PC-3 (cell line): ENCODE results near the gene TRPM2. TPM values are rescaled to one million over a fixed set of nuclear protein-coding genes. Genes with fewer than 3 reads are reported as not detected.
A peak's percentile ranks its signal among the peaks of the same experiment; 100 is the strongest.

Experiments
- ATAC-seq: fragments of 200-7000 bp; cut with Tn5 transposase; 2 replicates; pipeline ENCODE4 v1.9.1; 2020; ENCODE audit warnings: mild to moderate bottlenecking, moderate library complexity
- BruUV-seq: library from RNA; stranded (reverse); fragments of 400-500 nt; replicated peaks from 2 replicates; lab custom pipeline; 2021; lab: Mats Ljungman, UMichigan
- CTCF ChIA-PET: fragments of 300-600 bp; sonication (Branson Sonifier 250); formaldehyde crosslinking; loops from one replicate; lab custom pipeline; 2022; ENCODE audit warnings: antibody characterized with exemption; lab: Charles Lee
- POLR2A ChIA-PET: fragments of 300-600 bp; sonication (Branson Sonifier 250); formaldehyde crosslinking; loops from one replicate; lab custom pipeline; 2022; ENCODE audit warnings: antibody characterized with exemption; ENCODE audit not compliant: unreplicated experiment; lab: Charles Lee
- DNase-seq: peaks from one replicate; pipeline ENCODE4 v3.0.0-alpha.2; 2015
- H2AFZ ChIP-seq: fragments of 300-600 bp; sonication (generic); 2 replicates; pipeline ENCODE4 v1.6.0; 2016; ENCODE audit warnings: antibody characterized with exemption, low read length
- H3F3A ChIP-seq: fragments of 300-600 bp; sonication (generic); one replicate; pipeline ENCODE4 v1.6.0; 2017; ENCODE audit warnings: antibody characterized with exemption, low read length, control low read depth, mild to moderate bottlenecking; ENCODE audit not compliant: unreplicated experiment
- H3K27ac ChIP-seq: fragments of 300-600 bp; sonication (generic); 2 replicates; pipeline ENCODE4 v1.5.1; 2016; ENCODE audit warnings: mild to moderate bottlenecking, low read length
- H3K27me3 ChIP-seq: fragments of 300-600 bp; sonication (generic); 2 replicates; pipeline ENCODE4 v1.6.1; 2016; ENCODE audit warnings: low read length, mixed read lengths
- H3K36me3 ChIP-seq: fragments of 300-600 bp; sonication (generic); 2 replicates; pipeline ENCODE4 v1.6.1; 2016; ENCODE audit warnings: low read depth, mixed run types, low read length, mixed read lengths
- H3K4me1 ChIP-seq: fragments of 300-600 bp; sonication (generic); 2 replicates; pipeline ENCODE4 v1.5.1; 2016; ENCODE audit warnings: low read length; ENCODE audit not compliant: insufficient read depth
- H3K4me2 ChIP-seq: fragments of 300-600 bp; sonication (generic); 2 replicates; pipeline ENCODE4 v1.6.0; 2016; ENCODE audit warnings: low read length
- H3K4me3 ChIP-seq: fragments of 300-600 bp; sonication (generic); 2 replicates; pipeline ENCODE4 v1.5.1; 2016; ENCODE audit warnings: mild to moderate bottlenecking, low read length, mixed read lengths
- H3K79me2 ChIP-seq: fragments of 300-600 bp; sonication (generic); 2 replicates; pipeline ENCODE4 v1.6.1; 2017; ENCODE audit warnings: low read length, mixed read lengths
- H3K9ac ChIP-seq: fragments of 300-600 bp; sonication (generic); 2 replicates; pipeline ENCODE4 v1.6.0; 2016; ENCODE audit warnings: mild to moderate bottlenecking, low read length
- H3K9me2 ChIP-seq: fragments of 300-600 bp; sonication (generic); replicated peaks from 2 replicates; pipeline ENCODE4 v1.6.1; 2016; ENCODE audit warnings: mixed run types, low read length, mixed read lengths
- H3K9me3 ChIP-seq: fragments of 300-600 bp; sonication (generic); 2 replicates; pipeline ENCODE4 v1.6.1; 2016; ENCODE audit warnings: low read length, mixed read lengths
- H4K20me1 ChIP-seq: fragments of 300-600 bp; sonication (generic); 2 replicates; pipeline ENCODE4 v1.6.1; 2016; ENCODE audit warnings: low read length, mixed read lengths
- EZH2 ChIP-seq: fragments of 300-600 bp; sonication (generic); IDR thresholded peaks from one replicate; pipeline ENCODE4 v1.6.1; 2017; ENCODE audit warnings: antibody characterized with exemption, mild to moderate bottlenecking, low read length; ENCODE audit not compliant: unreplicated experiment
- EZH2phosphoT487 ChIP-seq: fragments of 300-600 bp; sonication (generic); IDR thresholded peaks from 2 replicates; pipeline ENCODE4 v1.6.1; 2018; ENCODE audit warnings: mild to moderate bottlenecking, antibody characterized with exemption, low read length, borderline replicate concordance
- intact Hi-C: fragments of 100-400 bp; cut with micrococcal nuclease; formaldehyde crosslinking; loops from 2 replicates; pipeline ENCODE4 v1.9.0; 2023
- total RNA-seq: library from RNA; depleted of rRNA; stranded (reverse); fragments of >200 nt; gene quantifications from 2 replicates; pipeline ENCODE4 v1.2.3, GENCODE V29; 2014
- TF ChIP-seq, protein P1 (sequence below): fragments of 300-600 bp; sonication (generic); conservative IDR thresholded peaks from 2 replicates; pipeline ENCODE4 v1.5.1; 2017; ENCODE audit warnings: antibody characterized with exemption, low read depth, mild to moderate bottlenecking, low read length

Gene TRPM2
- total RNA-seq, 1 experiment from 2014 or later = 50.0 TPM

DNA sequence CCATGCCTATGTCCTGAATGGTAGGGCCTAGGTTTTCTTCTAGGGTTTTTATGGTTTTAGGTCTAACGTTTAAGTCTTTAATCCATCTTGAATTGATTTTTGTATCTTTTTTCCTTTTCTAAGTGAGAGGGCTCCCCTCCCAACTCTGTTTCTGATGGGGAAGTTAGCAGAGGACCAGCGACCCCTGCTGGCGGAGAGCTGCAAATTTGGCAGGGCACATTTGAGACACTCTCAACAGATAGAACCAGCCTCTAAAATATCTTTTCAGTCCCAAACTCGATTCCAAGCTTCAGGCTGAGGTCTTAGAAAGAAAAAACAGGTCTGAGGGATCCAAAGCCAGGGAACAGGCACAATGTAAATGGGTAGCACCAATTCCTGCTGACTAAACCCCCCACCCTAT, 134.4 kb downstream of the TRPM2 start:
- no peaks in the 10 kb centered on the region for H3K27me3 ChIP-seq
- TF ChIP-seq EZH2phosphoT487 = no peak
- TF ChIP-seq, protein P1, sequence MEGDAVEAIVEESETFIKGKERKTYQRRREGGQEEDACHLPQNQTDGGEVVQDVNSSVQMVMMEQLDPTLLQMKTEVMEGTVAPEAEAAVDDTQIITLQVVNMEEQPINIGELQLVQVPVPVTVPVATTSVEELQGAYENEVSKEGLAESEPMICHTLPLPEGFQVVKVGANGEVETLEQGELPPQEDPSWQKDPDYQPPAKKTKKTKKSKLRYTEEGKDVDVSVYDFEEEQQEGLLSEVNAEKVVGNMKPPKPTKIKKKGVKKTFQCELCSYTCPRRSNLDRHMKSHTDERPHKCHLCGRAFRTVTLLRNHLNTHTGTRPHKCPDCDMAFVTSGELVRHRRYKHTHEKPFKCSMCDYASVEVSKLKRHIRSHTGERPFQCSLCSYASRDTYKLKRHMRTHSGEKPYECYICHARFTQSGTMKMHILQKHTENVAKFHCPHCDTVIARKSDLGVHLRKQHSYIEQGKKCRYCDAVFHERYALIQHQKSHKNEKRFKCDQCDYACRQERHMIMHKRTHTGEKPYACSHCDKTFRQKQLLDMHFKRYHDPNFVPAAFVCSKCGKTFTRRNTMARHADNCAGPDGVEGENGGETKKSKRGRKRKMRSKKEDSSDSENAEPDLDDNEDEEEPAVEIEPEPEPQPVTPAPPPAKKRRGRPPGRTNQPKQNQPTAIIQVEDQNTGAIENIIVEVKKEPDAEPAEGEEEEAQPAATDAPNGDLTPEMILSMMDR = peak; percentile 79
- no peak overlapping the region for H3K4me2 ChIP-seq
- H3K9me2 ChIP-seq = no peaks in the 10 kb centered on the region
- no peak overlapping the region for H3K9ac ChIP-seq
- DNase-seq (peak; percentile 65), ATAC-seq (peak; percentile 67)
- no peaks in the 10 kb centered on the region for H3K79me2 ChIP-seq
- no TSS peak for BruUV-seq
- CTCF ChIA-PET = interaction anchor here (0.7 to 1.0 kb wide), 3 partner anchors 23 to 119 kb away, joined by 3 to 4 read pairs (median 4); partner anchors contain the start of gene KRTAP10-5
- peaks cover 5% of the 10 kb centered on the region; the same call in 1 of the 2 replicates for H3K9me3 ChIP-seq
- no peaks in the 10 kb centered on the region for H3F3A ChIP-seq
- H2AFZ ChIP-seq = no peak overlapping the region
- POLR2A ChIA-PET = no interaction called here
- intact Hi-C loops = no loop called here
- H3K4me3 ChIP-seq = no peak overlapping the region
- no peak overlapping the region for H3K27ac ChIP-seq
- H3K4me1 ChIP-seq = no peaks in the 10 kb centered on the region; the same call in 1 of the 2 replicates
- no peaks in the 10 kb centered on the region for H4K20me1 ChIP-seq
- no peaks in the 10 kb centered on the region for H3K36me3 ChIP-seq

DNA sequence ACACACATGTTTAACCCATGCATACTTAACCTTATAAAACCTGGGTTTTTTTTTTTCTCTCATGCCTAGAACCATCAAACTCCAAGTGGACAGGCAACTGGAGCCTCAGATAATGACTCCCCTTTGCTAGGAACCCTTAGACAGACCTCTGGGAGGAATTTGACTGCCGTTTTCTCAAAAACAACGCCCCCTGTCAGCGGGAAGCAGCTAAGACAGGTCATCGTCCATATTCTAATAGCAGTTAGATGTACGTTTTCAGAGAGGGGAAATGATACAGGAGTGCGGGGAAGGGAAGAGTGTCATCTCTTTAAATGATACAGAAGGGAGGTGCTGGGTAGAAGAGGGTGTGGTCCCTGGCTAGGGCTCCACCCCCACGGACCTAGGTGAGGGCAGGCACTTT, 136.5 kb downstream of the TRPM2 start:
- POLR2A ChIA-PET = no interaction called here
- Histone ChIP-seq H3K27me3 (peaks cover 11% of the 10 kb centered on the region), H3K9me3 (peaks cover 17% of the 10 kb centered on the region), H3K4me3 (no peak overlapping the region), H3K4me1 (no peaks in the 10 kb centered on the region), H3K4me2 (no peak overlapping the region), H3K79me2 (no peaks in the 10 kb centered on the region), H3K27ac (no peak overlapping the region), H3K9me2 (no peaks in the 10 kb centered on the region), H3K9ac (no peak overlapping the region), H3K36me3 (no peaks in the 10 kb centered on the region), H3F3A (no peaks in the 10 kb centered on the region), H4K20me1 (no peaks in the 10 kb centered on the region), H2AFZ (no peak overlapping the region)
- BruUV-seq = no TSS peak
- intact Hi-C loops = no loop called here
- no peak for DNase-seq
- no peak for ATAC-seq
- CTCF ChIA-PET = no interaction called here
- TF ChIP-seq, protein P1 = peak; percentile 61
- TF ChIP-seq EZH2phosphoT487 = no peak

DNA sequence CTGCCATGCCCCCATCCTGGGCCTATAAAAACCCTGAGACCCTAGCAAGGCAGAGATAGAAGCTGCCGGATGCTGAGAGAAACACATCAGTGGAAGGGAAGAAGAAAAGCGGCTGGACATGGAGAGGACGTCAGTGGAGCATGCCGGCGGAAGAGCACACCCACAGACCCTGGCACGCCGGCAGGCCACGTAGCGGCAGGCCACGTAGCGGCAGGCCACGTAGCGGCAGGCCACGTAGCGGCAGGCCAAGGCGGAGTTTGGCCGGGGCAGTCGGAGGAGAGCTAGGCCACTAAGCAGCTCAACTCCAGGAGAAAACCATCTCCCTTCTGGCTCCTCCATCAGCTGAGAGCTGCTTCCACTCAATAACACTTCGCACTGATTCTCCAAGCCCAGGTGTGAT, 137.0 kb downstream of the TRPM2 start:
- BruUV-seq = no TSS peak
- CTCF ChIA-PET = no interaction called here

More for the DNA sequence above, 137.0 kb downstream of the TRPM2 start:
- no peaks in the 10 kb centered on the region for H4K20me1 ChIP-seq
- peaks cover 16% of the 10 kb centered on the region for H3K27me3 ChIP-seq
- no peaks in the 10 kb centered on the region for H3K79me2 ChIP-seq
- TF ChIP-seq, protein P1 = no peak
- TF ChIP-seq EZH2 = no peak
- no peak for TF ChIP-seq EZH2phosphoT487
- H2AFZ ChIP-seq = no peak overlapping the region
- no peaks in the 10 kb centered on the region for H3F3A ChIP-seq
- H3K9me2 ChIP-seq = no peaks in the 10 kb centered on the region
- peaks cover 17% of the 10 kb centered on the region for H3K9me3 ChIP-seq
- no peak overlapping the region for H3K9ac ChIP-seq
- ATAC-seq (no peak), DNase-seq (no peak)
- POLR2A ChIA-PET = no interaction called here
- no peaks in the 10 kb centered on the region for H3K4me1 ChIP-seq
- intact Hi-C loops = no loop called here
- H3K36me3 ChIP-seq = no peaks in the 10 kb centered on the region
- H3K27ac ChIP-seq = no peak overlapping the region
- H3K4me2 ChIP-seq = no peak overlapping the region
- H3K4me3 ChIP-seq = no peak overlapping the region
